Liver (tissue), 9 donors: ENCODE measurements around the gene TFAP2A. TPM values are rescaled to one million over a fixed set of nuclear protein-coding genes. Genes with fewer than 3 reads are reported as not detected.

ENCODE experiments used
- DNase-seq: peaks from one replicate; pipeline ENCODE4 v3.0.0-alpha.2; 2017; ENCODE audit warnings: low spot score
- H3K27ac ChIP-seq, 2 donors: one replicate each; pipeline ENCODE4 v1.7.0; 2013; ENCODE audit warnings: inconsistent platforms in 2 of 2, low read length in 2 of 2, control low read depth in 1 of 2, low read depth in 1 of 2, mild to moderate bottlenecking in 1 of 2
- H3K27me3 ChIP-seq, 4 donors: one replicate each; pipeline versions ENCODE4 v1.6.1 to v1.7.0; 2013; ENCODE audit warnings: low read length in 3 of 4, inconsistent platforms in 1 of 4, mild to moderate bottlenecking in 1 of 4, moderate library complexity in 1 of 4; ENCODE audit not compliant: control insufficient read depth in 4 of 4, insufficient read depth in 4 of 4
- H3K36me3 ChIP-seq, 4 donors: one replicate each; pipeline versions ENCODE4 v1.6.1 to v1.7.0; 2013; ENCODE audit warnings: low read length in 3 of 4, mild to moderate bottlenecking in 3 of 4, low read depth in 1 of 4, moderate library complexity in 1 of 4; ENCODE audit not compliant: control insufficient read depth in 4 of 4, insufficient read depth in 3 of 4
- H3K4me1 ChIP-seq, 4 donors: one replicate each; pipeline versions ENCODE4 v1.6.1 to v1.7.0; 2013; ENCODE audit warnings: low read length in 3 of 4, mild to moderate bottlenecking in 3 of 4, moderate library complexity in 1 of 4; ENCODE audit not compliant: control insufficient read depth in 4 of 4, insufficient read depth in 4 of 4
- H3K4me3 ChIP-seq, 3 donors: one replicate each; pipeline versions ENCODE4 v1.6.1 to v1.7.0; 2013; ENCODE audit warnings: low read length in 3 of 3, control low read depth in 1 of 3, low read depth in 1 of 3, mild to moderate bottlenecking in 1 of 3
- H3K9ac ChIP-seq, 2 donors: one replicate each; pipeline ENCODE4 v1.7.0; 2013; ENCODE audit warnings: low read length in 2 of 2, mild to moderate bottlenecking in 2 of 2, moderate library complexity in 2 of 2, control low read depth in 1 of 2, low read depth in 1 of 2
- H3K9me3 ChIP-seq, 4 donors: one replicate each; pipeline versions ENCODE4 v1.6.1 to v1.7.0; 2013; ENCODE audit warnings: low read length in 3 of 4; ENCODE audit not compliant: control insufficient read depth in 4 of 4
- EGR1 ChIP-seq, 2 donors: IDR thresholded peaks; 2 replicates each; pipeline ENCODE4 v1.6.1; 2016 to 2018; ENCODE audit warnings: antibody characterized with exemption in 2 of 2, low read depth in 2 of 2
- FOXA1 ChIP-seq: IDR thresholded peaks from 2 replicates; pipeline ENCODE4 v1.6.1; 2016; ENCODE audit warnings: antibody characterized with exemption
- GABPA ChIP-seq, 2 donors: IDR thresholded peaks in 1 of 2; conservative IDR thresholded peaks in 1 of 2; 2 replicates each; pipeline ENCODE4 v1.6.1; 2016; ENCODE audit warnings: antibody characterized with exemption in 2 of 2, mild to moderate bottlenecking in 1 of 2, moderate library complexity in 1 of 2
- HNF4G ChIP-seq: IDR thresholded peaks from 2 replicates; pipeline ENCODE4 v1.6.1; 2016; ENCODE audit warnings: antibody characterized with exemption
- JUND ChIP-seq, 2 donors: IDR thresholded peaks; 2 replicates each; pipeline ENCODE4 v1.6.1; 2016; ENCODE audit warnings: antibody characterized with exemption in 2 of 2
- NR2F2 ChIP-seq: IDR thresholded peaks from 2 replicates; pipeline ENCODE4 v1.6.1; 2016; ENCODE audit warnings: antibody characterized with exemption
- RAD21 ChIP-seq, 2 donors: IDR thresholded peaks; 2 replicates each; pipeline ENCODE4 v1.6.1; 2016; ENCODE audit warnings: antibody characterized with exemption in 2 of 2, mild to moderate bottlenecking in 2 of 2
- REST ChIP-seq: IDR thresholded peaks from 2 replicates; pipeline ENCODE4 v1.6.1; 2016; ENCODE audit warnings: antibody characterized with exemption, mild to moderate bottlenecking
- RXRA ChIP-seq, 2 donors: IDR thresholded peaks; 2 replicates each; pipeline ENCODE4 v1.6.1; 2017 to 2018; ENCODE audit warnings: antibody characterized with exemption in 2 of 2, mild to moderate bottlenecking in 1 of 2
- SP1 ChIP-seq: IDR thresholded peaks from 2 replicates; pipeline ENCODE4 v1.6.1; 2018; ENCODE audit warnings: antibody characterized with exemption, mild to moderate bottlenecking
- TAF1 ChIP-seq: conservative IDR thresholded peaks from 2 replicates; pipeline ENCODE4 v1.6.1; 2016; ENCODE audit warnings: antibody characterized with exemption, mild to moderate bottlenecking
- WGBS: extraction: QIAGEN DNeasy Blood & Tissue Kit; methylation state at CpG from one replicate; pipeline ENCODE4 v1.1.7; 2013; 5-methylcytosine and 5-hydroxymethylcytosine counted together
- polyA plus RNA-seq, 2 donors: library from polyadenylated mRNA; stranded (reverse) in 1 of 2; unstranded in 1 of 2; fragments of 200-250 nt in 1 of 2; fragments of >200 nt in 1 of 2; fragmentation: Nextera tagmentation in 1 of 2; extraction: Ambion mirVana in 1 of 2; gene quantifications; one replicate each; pipeline versions ENCODE4 v1.2.1 to v1.2.3, GENCODE V29; 2013 to 2015
- total RNA-seq, 2 donors: library from RNA; depleted of rRNA; stranded (reverse); fragments of >200 nt; gene quantifications; one replicate each; pipeline ENCODE4 v1.2.3, GENCODE V29; 2014
- TF ChIP-seq, protein P1 (sequence below): IDR thresholded peaks from 2 replicates; pipeline ENCODE4 v1.6.1; 2016; ENCODE audit warnings: antibody characterized with exemption
- TF ChIP-seq, protein P2 (sequence below): IDR thresholded peaks from 2 replicates; pipeline ENCODE4 v1.6.1; 2016; ENCODE audit warnings: antibody characterized with exemption
- TF ChIP-seq, protein P3 (sequence below): IDR thresholded peaks from 2 replicates; pipeline ENCODE4 v1.6.1; 2016; ENCODE audit warnings: antibody characterized with exemption
- donor health status: healthy.
- donor health status: healthy.
- donor health status: healthy.
- donor health status: healthy.
- donor health status: healthy.

The TFAP2A gene
- total and polyA plus RNA-seq, 4 donors: 0.03 to 0.08 TPM; not detected in 2

- WGBS: 9% methylated on average over 47 of the region's 47 CpGs
- Histone ChIP-seq H3K27ac (no peak overlapping the region), H3K4me1 (no peaks in the 10 kb centered on the region), H3K9me3 (peaks cover 0 to 4% (median 1%) of the 10 kb centered on the region in 4 donors), H3K36me3 (no peaks in the 10 kb centered on the region), H3K4me3 (no peak overlapping the region), H3K9ac (no peak overlapping the region), H3K27me3 (peaks cover 7 to 49% (median 22%) of the 10 kb centered on the region in 4 donors)
- TF ChIP-seq RAD21 (IDR thresholded peaks at IDR 0.05): no peak
- no peak for TF ChIP-seq JUND (IDR thresholded peaks at IDR 0.05)
- TF ChIP-seq FOXA1: no peak
- no peak for TF ChIP-seq NR2F2
- no peak for TF ChIP-seq TAF1
- no peak for TF ChIP-seq RXRA (IDR thresholded peaks at IDR 0.05)
- TF ChIP-seq, protein P1, sequence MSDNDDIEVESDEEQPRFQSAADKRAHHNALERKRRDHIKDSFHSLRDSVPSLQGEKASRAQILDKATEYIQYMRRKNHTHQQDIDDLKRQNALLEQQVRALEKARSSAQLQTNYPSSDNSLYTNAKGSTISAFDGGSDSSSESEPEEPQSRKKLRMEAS: no peak
- TF ChIP-seq, protein P2, sequence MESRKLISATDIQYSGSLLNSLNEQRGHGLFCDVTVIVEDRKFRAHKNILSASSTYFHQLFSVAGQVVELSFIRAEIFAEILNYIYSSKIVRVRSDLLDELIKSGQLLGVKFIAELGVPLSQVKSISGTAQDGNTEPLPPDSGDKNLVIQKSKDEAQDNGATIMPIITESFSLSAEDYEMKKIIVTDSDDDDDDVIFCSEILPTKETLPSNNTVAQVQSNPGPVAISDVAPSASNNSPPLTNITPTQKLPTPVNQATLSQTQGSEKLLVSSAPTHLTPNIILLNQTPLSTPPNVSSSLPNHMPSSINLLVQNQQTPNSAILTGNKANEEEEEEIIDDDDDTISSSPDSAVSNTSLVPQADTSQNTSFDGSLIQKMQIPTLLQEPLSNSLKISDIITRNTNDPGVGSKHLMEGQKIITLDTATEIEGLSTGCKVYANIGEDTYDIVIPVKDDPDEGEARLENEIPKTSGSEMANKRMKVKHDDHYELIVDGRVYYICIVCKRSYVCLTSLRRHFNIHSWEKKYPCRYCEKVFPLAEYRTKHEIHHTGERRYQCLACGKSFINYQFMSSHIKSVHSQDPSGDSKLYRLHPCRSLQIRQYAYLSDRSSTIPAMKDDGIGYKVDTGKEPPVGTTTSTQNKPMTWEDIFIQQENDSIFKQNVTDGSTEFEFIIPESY: no peak
- DNase-seq: no peak
Measured at GRCh38 chr6:10389739-10390494, 25.0 kb downstream of the TFAP2A start.

DNA sequence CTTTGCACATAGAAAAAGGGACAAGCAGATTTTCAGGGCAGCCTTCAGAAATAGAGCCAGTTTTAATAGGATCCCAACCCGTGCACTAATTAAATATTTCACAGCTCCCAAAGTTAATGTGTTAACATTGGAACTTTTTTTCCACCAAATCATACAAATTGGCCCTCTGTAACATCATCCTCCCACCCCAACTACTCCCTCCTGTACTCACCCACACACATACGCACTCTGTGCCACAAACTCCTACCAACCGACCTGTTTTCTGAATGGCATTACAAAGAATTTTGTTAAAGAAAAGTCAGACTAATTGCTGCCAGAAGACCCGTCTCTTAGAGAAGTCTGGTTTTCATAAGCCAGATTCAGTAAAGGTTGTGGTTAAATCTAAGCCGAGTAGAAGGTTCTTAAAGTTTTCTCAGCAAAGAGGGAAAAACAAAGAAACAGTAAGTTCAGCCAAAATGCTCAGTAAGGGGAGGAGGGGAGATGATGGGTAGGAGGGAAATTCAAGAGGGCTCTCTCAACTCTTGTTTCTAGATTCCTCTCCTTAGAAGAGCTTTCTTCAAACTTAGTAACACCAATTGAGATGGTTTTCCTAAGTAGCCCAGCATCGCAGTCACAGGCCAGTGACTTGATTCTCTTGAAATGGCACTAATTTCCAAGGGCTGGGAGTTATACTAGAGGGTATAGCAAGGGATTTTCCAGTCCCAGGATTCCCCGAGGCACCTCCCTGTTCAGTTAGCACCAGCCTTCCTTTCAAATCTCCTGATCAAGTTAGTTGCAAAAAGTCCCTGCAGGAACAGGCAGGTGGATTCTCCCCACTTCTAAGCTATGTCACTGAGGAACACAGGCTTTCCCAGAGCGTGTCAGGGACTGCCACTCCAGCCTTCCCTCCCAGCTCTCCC, 27.9 kb downstream of the TFAP2A start:
- no peak for TF ChIP-seq GABPA (IDR thresholded peaks at IDR 0.05 in 1 of 2, conservative IDR thresholded peaks at IDR 0.05 in 1 of 2)
- no peak for TF ChIP-seq RAD21 (IDR thresholded peaks at IDR 0.05)
- no peak for TF ChIP-seq HNF4G
- TF ChIP-seq, protein P1: no peak
- TF ChIP-seq JUND (IDR thresholded peaks at IDR 0.05): no peak
- TF ChIP-seq NR2F2: no peak
- no peak for TF ChIP-seq EGR1 (IDR thresholded peaks at IDR 0.05; ENCODE audit: low read depth in 2 of 2)
- no peak overlapping the region for H3K4me3 ChIP-seq
- peaks cover 6 to 48% (median 21%) of the 10 kb centered on the region in 4 donors for H3K27me3 ChIP-seq
- no peak overlapping the region for H3K9ac ChIP-seq
- WGBS: 8% methylated on average over 8 of the region's 8 CpGs
- no peak for DNase-seq
- H3K36me3 ChIP-seq: no peaks in the 10 kb centered on the region
- no peak overlapping the region for H3K27ac ChIP-seq
- peaks cover 0 to 8% (median 1%) of the 10 kb centered on the region in 4 donors for H3K4me1 ChIP-seq
- peaks cover 0 to 4% (median 1%) of the 10 kb centered on the region in 4 donors for H3K9me3 ChIP-seq

DNA sequence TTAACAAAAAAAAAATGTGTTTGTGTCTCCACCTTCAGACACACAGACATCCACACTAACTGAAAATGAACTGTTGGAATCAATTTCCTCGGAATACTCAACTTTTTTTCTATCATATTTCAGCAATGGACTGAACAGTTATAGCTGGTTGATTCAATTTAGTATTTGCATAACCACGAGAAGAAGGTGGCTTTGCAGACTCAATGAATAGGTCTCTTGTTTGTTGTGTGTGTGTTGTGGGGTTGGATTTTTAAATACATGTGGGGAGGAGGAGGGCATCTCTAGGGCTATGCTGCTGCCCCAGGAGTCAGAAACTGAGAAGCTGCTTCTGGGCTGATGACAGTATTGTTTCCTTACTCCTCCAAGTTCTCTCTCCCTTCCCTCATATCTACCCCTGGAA, 28.7 kb downstream of the TFAP2A start:
- no peak for DNase-seq
- no peak overlapping the region for H3K4me3 ChIP-seq
- TF ChIP-seq EGR1 (IDR thresholded peaks at IDR 0.05; ENCODE audit: low read depth in 2 of 2) (no peak), JUND (IDR thresholded peaks at IDR 0.05) (no peak), RXRA (IDR thresholded peaks at IDR 0.05) (no peak), TAF1 (no peak), SP1 (no peak), HNF4G (no peak), REST (no peak), GABPA (IDR thresholded peaks at IDR 0.05 in 1 of 2, conservative IDR thresholded peaks at IDR 0.05 in 1 of 2) (no peak), RAD21 (IDR thresholded peaks at IDR 0.05) (no peak), NR2F2 (no peak)
- TF ChIP-seq, protein P3, sequence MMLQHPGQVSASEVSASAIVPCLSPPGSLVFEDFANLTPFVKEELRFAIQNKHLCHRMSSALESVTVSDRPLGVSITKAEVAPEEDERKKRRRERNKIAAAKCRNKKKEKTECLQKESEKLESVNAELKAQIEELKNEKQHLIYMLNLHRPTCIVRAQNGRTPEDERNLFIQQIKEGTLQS: no peak
- TF ChIP-seq, protein P2: no peak
- TF ChIP-seq, protein P1: no peak

More for the DNA sequence above, 28.7 kb downstream of the TFAP2A start:
- Histone ChIP-seq H3K27me3 (peaks cover 6 to 47% (median 20%) of the 10 kb centered on the region in 4 donors), H3K27ac (no peak overlapping the region), H3K9ac (no peak overlapping the region), H3K9me3 (peaks cover 0 to 4% (median 1%) of the 10 kb centered on the region in 4 donors), H3K36me3 (no peaks in the 10 kb centered on the region), H3K4me1 (peaks cover 0 to 8% (median 1%) of the 10 kb centered on the region in 4 donors)
- WGBS: 4% methylated on average over 2 of the region's 2 CpGs
